PC-9 (cell line): ENCODE data around the gene KRT27. TPM values are rescaled to one million over a fixed set of nuclear protein-coding genes. Genes with fewer than 3 reads are reported as not detected.

Experiments used
- BruUV-seq: library from RNA; stranded (reverse); fragments of 400-500 nt; replicated peaks from 2 replicates; lab custom pipeline; 2021; lab: Mats Ljungman, UMichigan
- CTCF ChIA-PET: fragments of 300-600 bp; sonication (Branson Sonifier 250); formaldehyde crosslinking; loops from one replicate; lab custom pipeline; 2022; ENCODE audit warnings: antibody characterized with exemption; lab: Charles Lee
- POLR2A ChIA-PET: fragments of 300-600 bp; sonication (Branson Sonifier 250); formaldehyde crosslinking; loops from one replicate; lab custom pipeline; 2022; ENCODE audit warnings: antibody characterized with exemption; ENCODE audit not compliant: unreplicated experiment; lab: Charles Lee
- DNase-seq, 2 experiments: peaks; one replicate each; pipeline versions ENCODE4 v3.0.0 to v3.0.0-alpha.2; 2015 to 2022; ENCODE audit warnings: mixed read lengths in 1 of 2
- H2AFZ ChIP-seq: fragments of 200-600 bp; sonication (generic); 2 replicates; pipeline ENCODE4 v1.8.1; 2017; ENCODE audit warnings: antibody characterized with exemption
- H3F3A ChIP-seq: fragments of 200-600 bp; sonication (generic); 2 replicates; pipeline ENCODE4 v1.8.1; 2017; ENCODE audit warnings: antibody characterized with exemption, mild to moderate bottlenecking, low read depth; ENCODE audit not compliant: insufficient read depth
- H3K27ac ChIP-seq: fragments of 200-600 bp; sonication (generic); 2 replicates; pipeline ENCODE4 v1.6.1; 2016; ENCODE audit warnings: mixed run types
- H3K27me3 ChIP-seq: fragments of 200-600 bp; sonication (generic); 2 replicates; pipeline ENCODE4 v1.6.1; 2016; ENCODE audit warnings: low read depth, mixed run types; ENCODE audit not compliant: insufficient read depth
- H3K36me3 ChIP-seq: fragments of 200-600 bp; sonication (generic); 2 replicates; pipeline ENCODE4 v1.6.1; 2016; ENCODE audit warnings: low read depth, mixed run types
- H3K4me1 ChIP-seq: fragments of 200-600 bp; sonication (generic); replicated peaks from 2 replicates; pipeline ENCODE4 v1.6.1; 2016; ENCODE audit warnings: mixed run types; ENCODE audit not compliant: insufficient read depth
- H3K4me2 ChIP-seq: fragments of 200-600 bp; sonication (generic); 2 replicates; pipeline ENCODE4 v1.6.1; 2017; ENCODE audit warnings: mixed run types
- H3K4me3 ChIP-seq: fragments of 200-600 bp; sonication (generic); 2 replicates; pipeline ENCODE4 v1.6.1; 2016; ENCODE audit warnings: mixed run types
- H3K79me2 ChIP-seq: fragments of 200-600 bp; sonication (generic); 2 replicates; pipeline ENCODE4 v1.6.1; 2017; ENCODE audit warnings: low read depth, mixed run types
- H3K9me2 ChIP-seq: fragments of 200-600 bp; sonication (generic); 2 replicates; pipeline ENCODE4 v1.8.1; 2017; ENCODE audit warnings: mild to moderate bottlenecking; ENCODE audit not compliant: insufficient read depth
- H3K9me3 ChIP-seq: fragments of 200-600 bp; sonication (generic); 2 replicates; pipeline ENCODE4 v1.8.1; 2016; ENCODE audit warnings: low read depth; ENCODE audit not compliant: insufficient read depth
- H4K20me1 ChIP-seq: fragments of 200-600 bp; sonication (generic); 2 replicates; pipeline ENCODE4 v1.8.1; 2017; ENCODE audit not compliant: insufficient read depth
- CTCF ChIP-seq: fragments of 200-600 bp; sonication (generic); conservative IDR thresholded peaks from 2 replicates; pipeline ENCODE4 v1.6.1; 2017; ENCODE audit warnings: mixed run types, antibody characterized with exemption, mild to moderate bottlenecking, moderate library complexity
- EZH2 ChIP-seq: fragments of 200-600 bp; sonication (generic); IDR thresholded peaks from 2 replicates; pipeline ENCODE4 v1.8.0; 2017; ENCODE audit warnings: antibody characterized with exemption, low read depth
- intact Hi-C: fragments of 100-400 bp; cut with micrococcal nuclease; formaldehyde crosslinking; loops from one replicate; pipeline ENCODE4 v1.10.0; 2022; ENCODE audit not compliant: unreplicated experiment
- total RNA-seq: library from RNA; stranded (reverse); gene quantifications from 2 replicates; pipeline ENCODE4 v1.2.3, GENCODE V29; 2021

Gene KRT27
- total RNA-seq, 1 experiment from 2014 or later: not detected

DNA sequence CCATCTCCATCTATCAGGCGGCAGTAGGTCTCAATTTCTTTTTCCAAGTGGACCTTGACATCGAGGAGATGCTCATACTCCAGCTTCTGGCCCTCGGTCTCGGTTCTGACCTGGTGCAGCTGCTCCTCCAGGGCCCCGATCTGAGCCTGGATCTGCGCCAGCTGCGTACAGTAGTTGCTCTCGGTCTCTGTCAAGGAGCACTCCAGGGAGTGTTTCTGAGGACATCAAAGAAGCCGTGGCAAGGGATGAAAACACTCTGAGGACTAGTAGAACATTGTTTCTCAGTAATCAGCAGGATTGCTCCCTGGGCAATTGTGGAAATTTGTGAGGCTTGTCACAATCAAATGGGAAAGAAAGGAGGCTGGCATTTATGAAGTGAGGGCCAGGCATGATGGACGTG is 11.5 kb upstream of the KRT27 start:
- no peak for DNase-seq
- no TSS peak for BruUV-seq
- Histone ChIP-seq H3K79me2 (no peaks in the 10 kb centered on the region), H3K4me1 (no peaks in the 10 kb centered on the region), H3K4me3 (no peak overlapping the region), H3F3A (no peaks in the 10 kb centered on the region), H3K27me3 (no peaks in the 10 kb centered on the region), H3K9me2 (no peaks in the 10 kb centered on the region), H3K36me3 (no peaks in the 10 kb centered on the region), H3K4me2 (no peak overlapping the region), H4K20me1 (no peaks in the 10 kb centered on the region), H3K27ac (no peak overlapping the region), H3K9me3 (no peaks in the 10 kb centered on the region), H2AFZ (no peak overlapping the region)
- POLR2A ChIA-PET: no interaction called here
- TF ChIP-seq CTCF: no peak
- TF ChIP-seq EZH2: no peak
- CTCF ChIA-PET: no interaction called here
- intact Hi-C loops: loop anchor here (2.0 to 5.0 kb wide), 2 partner anchors 157 to 435 kb away; no protein-coding TSS in a partner anchor

DNA sequence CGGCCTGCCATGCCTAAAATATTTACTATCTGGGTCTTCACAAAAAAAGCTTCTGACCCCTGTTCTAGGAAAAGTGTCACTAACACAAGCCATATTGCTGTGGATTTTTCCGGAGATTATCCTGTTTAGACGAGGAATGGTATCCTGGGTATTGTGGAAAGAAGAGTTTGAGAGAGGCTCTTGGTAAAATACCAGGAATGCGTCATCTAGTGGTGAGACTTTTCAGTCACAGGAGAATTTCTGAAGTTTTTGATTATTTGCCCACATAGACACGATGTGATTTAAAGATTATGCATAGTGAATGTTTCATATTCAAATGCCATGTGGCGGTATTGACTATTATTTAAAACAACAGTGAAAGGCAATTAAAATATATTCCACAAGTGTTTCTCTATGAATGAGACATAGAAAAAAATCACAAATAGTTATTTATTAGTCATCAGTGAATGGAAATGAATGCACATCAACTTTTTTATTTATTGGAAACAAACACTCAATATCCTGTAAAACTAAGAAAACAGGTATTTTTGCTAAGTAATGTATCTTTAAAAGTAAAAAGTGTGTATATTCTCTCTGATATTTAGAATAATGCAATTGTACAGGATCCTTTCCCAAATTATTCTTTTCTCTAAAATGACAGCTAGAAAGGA is 9.6 kb upstream of the KRT27 start:
- Histone ChIP-seq H3K9me3 (no peaks in the 10 kb centered on the region), H3K4me2 (no peak overlapping the region), H3K4me3 (no peak overlapping the region), H2AFZ (no peak overlapping the region), H3K9me2 (no peaks in the 10 kb centered on the region), H3K79me2 (no peaks in the 10 kb centered on the region), H4K20me1 (no peaks in the 10 kb centered on the region), H3F3A (no peaks in the 10 kb centered on the region), H3K27me3 (no peaks in the 10 kb centered on the region), H3K4me1 (no peaks in the 10 kb centered on the region), H3K36me3 (no peaks in the 10 kb centered on the region), H3K27ac (no peak overlapping the region)
- intact Hi-C loops: loop anchor here (1.0 to 5.0 kb wide), 3 partner anchors 155 to 433 kb away; no protein-coding TSS in a partner anchor
- no TSS peak for BruUV-seq
- no peak for DNase-seq
- POLR2A ChIA-PET: no interaction called here
- CTCF ChIA-PET: interaction anchor here (2.4 kb wide), 1 partner anchor 177 kb away, joined by 14 read pairs; no protein-coding TSS in a partner anchor
- TF ChIP-seq CTCF (peak; percentile 70), EZH2 (no peak)

GRCh38 chr17:40791111-40791510 is 8.8 kb upstream of the KRT27 start:
- no peaks in the 10 kb centered on the region for H3K27me3 ChIP-seq
- intact Hi-C loops: loop anchor here (5.0 kb wide), 1 partner anchor 154 kb away; no protein-coding TSS in a partner anchor
- H2AFZ ChIP-seq: no peak overlapping the region
- H3K4me1 ChIP-seq: no peaks in the 10 kb centered on the region
- no peaks in the 10 kb centered on the region for H3K9me2 ChIP-seq
- POLR2A ChIA-PET: no interaction called here
- H3K79me2 ChIP-seq: no peaks in the 10 kb centered on the region
- BruUV-seq: no TSS peak
- TF ChIP-seq EZH2 (no peak), CTCF (no peak)
- H3F3A ChIP-seq: no peaks in the 10 kb centered on the region
- CTCF ChIA-PET: interaction anchor here (0.7 to 2.4 kb wide), 2 partner anchors 176 to 252 kb away, joined by 5 to 14 read pairs; no protein-coding TSS in a partner anchor
- H3K27ac ChIP-seq: no peak overlapping the region
- H3K9me3 ChIP-seq: no peaks in the 10 kb centered on the region
- no peaks in the 10 kb centered on the region for H3K36me3 ChIP-seq
- no peak for DNase-seq
- no peak overlapping the region for H3K4me3 ChIP-seq
- no peak overlapping the region for H3K4me2 ChIP-seq
- H4K20me1 ChIP-seq: no peaks in the 10 kb centered on the region
